Measurements from ENCODE around the gene OR9Q1.

Gene OR9Q1

GRCh38 chr11:58121096-58121495, 97.4 kb downstream of the OR9Q1 start:
- Histone ChIP-seq H3K4me1 (no peaks in the 10 kb centered on the region), H3K27ac (no peak overlapping the region), H3K36me3 (no peaks in the 10 kb centered on the region), H3K27me3 (no peaks in the 10 kb centered on the region), H3K9me3 (no peaks in the 10 kb centered on the region), H3K4me3 (no peak overlapping the region)
- no peak for TF ChIP-seq CTCF (IDR thresholded peaks at IDR 0.05)
- DNase-seq: no peak
- intact Hi-C loops (cut with DNase I; ENCODE audit: low total_unique reads): no loop called here

GRCh38 chr11:58125469-58125868, 101.8 kb downstream of the OR9Q1 start, which contains the start of gene OR9I1:
Gene OR9I1 (minus strand): TSS chr11:58125530. CDS start chr11:58119444, 6,086 bp downstream.
- Histone ChIP-seq H3K9me3 (no peaks in the 10 kb centered on the region), H3K27me3 (no peaks in the 10 kb centered on the region), H3K4me3 (no peak within 1 kb of the TSS), H3K4me1 (no peaks in the 10 kb centered on the region), H3K27ac (no peak within 1 kb of the TSS), H3K36me3 (no peaks in the 10 kb centered on the region)
- TF ChIP-seq CTCF (IDR thresholded peaks at IDR 0.05): no peak
- no peak for DNase-seq
- intact Hi-C loops (cut with DNase I; ENCODE audit: low total_unique reads): no loop called here

- no peak overlapping the region for H3K27ac ChIP-seq
- no peak for TF ChIP-seq CTCF (IDR thresholded peaks at IDR 0.05)
- no peak for DNase-seq
- no peaks in the 10 kb centered on the region for H3K27me3 ChIP-seq
- no peak overlapping the region for H3K4me3 ChIP-seq
- intact Hi-C loops (cut with DNase I; ENCODE audit: low total_unique reads): no loop called here
- H3K36me3 ChIP-seq: no peaks in the 10 kb centered on the region
- H3K9me3 ChIP-seq: no peaks in the 10 kb centered on the region
- no peaks in the 10 kb centered on the region for H3K4me1 ChIP-seq
Observed at GRCh38 chr11:58127350-58127749, 103.7 kb downstream of the OR9Q1 start.

- TF ChIP-seq CTCF (IDR thresholded peaks at IDR 0.05): no peak
- Histone ChIP-seq H3K27ac (no peak overlapping the region), H3K9me3 (no peaks in the 10 kb centered on the region), H3K4me1 (no peaks in the 10 kb centered on the region), H3K27me3 (no peaks in the 10 kb centered on the region), H3K36me3 (no peaks in the 10 kb centered on the region), H3K4me3 (no peak overlapping the region)
- intact Hi-C loops (cut with DNase I; ENCODE audit: low total_unique reads): no loop called here
- no peak for DNase-seq
Observed at GRCh38 chr11:58133309-58134076, 109.8 kb downstream of the OR9Q1 start.

GRCh38 chr11:58134151-58134550, 110.5 kb downstream of the OR9Q1 start:
- no peak overlapping the region for H3K4me3 ChIP-seq
- no peaks in the 10 kb centered on the region for H3K36me3 ChIP-seq
- DNase-seq: no peak
- TF ChIP-seq CTCF (IDR thresholded peaks at IDR 0.05): no peak
- intact Hi-C loops (cut with DNase I; ENCODE audit: low total_unique reads): no loop called here
- no peaks in the 10 kb centered on the region for H3K4me1 ChIP-seq
- H3K27me3 ChIP-seq: no peaks in the 10 kb centered on the region
- no peak overlapping the region for H3K27ac ChIP-seq
- H3K9me3 ChIP-seq: no peaks in the 10 kb centered on the region

Measured in tibial artery (tissue), 4 donors.